ENCODE data around the gene KRT26. TPM values are rescaled to one million over a fixed set of nuclear protein-coding genes. Genes with fewer than 3 reads are reported as not detected.

KRT26 gene
- total and polyA plus RNA-seq, 2 of the 13 experiments (the other 11 are each of a cell fraction or from before 2014, with no cell fraction given), result not detected

DNA sequence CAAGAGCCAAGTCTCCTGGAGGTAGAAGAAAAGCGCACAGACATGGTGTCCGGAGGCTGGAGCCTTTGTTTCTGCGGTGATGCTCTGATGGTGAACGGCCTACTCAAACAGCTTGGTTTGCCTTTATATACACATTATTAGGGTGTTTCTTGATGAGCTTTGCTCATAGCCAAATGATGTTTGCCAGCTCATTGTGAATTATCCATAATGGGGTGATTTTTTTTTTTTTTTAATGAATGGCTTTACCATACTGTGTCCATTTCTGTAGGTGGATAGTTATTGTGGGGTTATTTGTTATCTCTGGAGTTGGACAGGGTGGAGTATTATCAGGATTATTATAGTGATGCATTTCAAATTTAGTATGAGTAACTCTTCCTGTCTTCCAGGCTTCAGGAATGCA is 10.4 kb upstream of the KRT26 start, which contains the start of gene KRT27:
TSS of gene KRT27 (minus strand) at position 101 of the 400 bp plus-strand sequence. CDS start at position 44, 57 bp downstream.
- H3K4me1 ChIP-seq (ENCODE audit: insufficient read depth, low read length), result 0 out of 2 replicates have a peak, but pooled peaks cover 8% of the 10 kb centered on the region
- H3K27ac ChIP-seq (ENCODE audit: extremely low read length, insufficient read depth, low read length), result no peak within 1 kb of the TSS
- POLR2A ChIA-PET, result no interaction called here
- TF ChIP-seq HNRNPLL (IDR thresholded peaks at IDR 0.05; ENCODE audit: low read depth, low read length, poor library complexity, severe bottlenecking), result no peak
- TF ChIP-seq, protein P1, sequence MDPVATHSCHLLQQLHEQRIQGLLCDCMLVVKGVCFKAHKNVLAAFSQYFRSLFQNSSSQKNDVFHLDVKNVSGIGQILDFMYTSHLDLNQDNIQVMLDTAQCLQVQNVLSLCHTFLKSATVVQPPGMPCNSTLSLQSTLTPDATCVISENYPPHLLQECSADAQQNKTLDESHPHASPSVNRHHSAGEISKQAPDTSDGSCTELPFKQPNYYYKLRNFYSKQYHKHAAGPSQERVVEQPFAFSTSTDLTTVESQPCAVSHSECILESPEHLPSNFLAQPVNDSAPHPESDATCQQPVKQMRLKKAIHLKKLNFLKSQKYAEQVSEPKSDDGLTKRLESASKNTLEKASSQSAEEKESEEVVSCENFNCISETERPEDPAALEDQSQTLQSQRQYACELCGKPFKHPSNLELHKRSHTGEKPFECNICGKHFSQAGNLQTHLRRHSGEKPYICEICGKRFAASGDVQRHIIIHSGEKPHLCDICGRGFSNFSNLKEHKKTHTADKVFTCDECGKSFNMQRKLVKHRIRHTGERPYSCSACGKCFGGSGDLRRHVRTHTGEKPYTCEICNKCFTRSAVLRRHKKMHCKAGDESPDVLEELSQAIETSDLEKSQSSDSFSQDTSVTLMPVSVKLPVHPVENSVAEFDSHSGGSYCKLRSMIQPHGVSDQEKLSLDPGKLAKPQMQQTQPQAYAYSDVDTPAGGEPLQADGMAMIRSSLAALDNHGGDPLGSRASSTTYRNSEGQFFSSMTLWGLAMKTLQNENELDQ (CRISPR knock-in tag; IDR thresholded peaks at IDR 0.05; ENCODE audit: borderline replicate concordance), result no peak
- no peaks in the 10 kb centered on the region for H3K36me3 ChIP-seq (replicated peaks in 1 of 2; ENCODE audit: control insufficient read depth in 1 of 2, insufficient read depth in 2 of 2, low read length in 2 of 2)
- H3K79me2 ChIP-seq (ENCODE audit: insufficient read depth, low read length), result no peaks in the 10 kb centered on the region
- 71% methylated on average over 4 of the region's 4 CpGs for WGBS (ENCODE audit: low lambda C conversion rate)
- H3K27me3 ChIP-seq (ENCODE audit: control insufficient read depth in 1 of 2, insufficient read depth in 2 of 2, low read length in 2 of 2), result peaks cover 0 to 46% of the 10 kb centered on the region in 2 experiments; a peak in 3 of 5 replicates
- CTCF ChIA-PET (ENCODE audit: low intra/inter-chr PET ratio, low total read pairs), result no interaction called here
- BruUV-seq (replicated peaks), result no TSS peak
- intact Hi-C loops (cut with micrococcal nuclease; ENCODE audit: unreplicated experiment) (no loop called here), in situ Hi-C loops (cut with HindIII; ENCODE audit: extremely low pct_ligation_motif_present, low pct_unique_long_range_greater_than_20kb) (no loop called here)
- DNase-seq (ENCODE audit: low spot score) (no peak), ATAC-seq (no peak), FAIRE-seq (no peak)
- H3K9me3 ChIP-seq (ENCODE audit: low read length), result no peaks in the 10 kb centered on the region
- H3K9ac ChIP-seq (ENCODE audit: insufficient read depth, low read depth, low read length), result no peak within 1 kb of the TSS
- H2AFZ ChIP-seq (ENCODE audit: low read length), result no peak within 1 kb of the TSS
- H3K4me2 ChIP-seq (ENCODE audit: low read depth, low read length), result no peak within 1 kb of the TSS
- H4K20me1 ChIP-seq (ENCODE audit: insufficient read depth, low read length), result no peaks in the 10 kb centered on the region
- no peak within 1 kb of the TSS for H3K4me3 ChIP-seq (replicated peaks in 1 of 3; ENCODE audit: insufficient read depth in 1 of 3, low read depth in 2 of 3, low read length in 3 of 3)

DNA sequence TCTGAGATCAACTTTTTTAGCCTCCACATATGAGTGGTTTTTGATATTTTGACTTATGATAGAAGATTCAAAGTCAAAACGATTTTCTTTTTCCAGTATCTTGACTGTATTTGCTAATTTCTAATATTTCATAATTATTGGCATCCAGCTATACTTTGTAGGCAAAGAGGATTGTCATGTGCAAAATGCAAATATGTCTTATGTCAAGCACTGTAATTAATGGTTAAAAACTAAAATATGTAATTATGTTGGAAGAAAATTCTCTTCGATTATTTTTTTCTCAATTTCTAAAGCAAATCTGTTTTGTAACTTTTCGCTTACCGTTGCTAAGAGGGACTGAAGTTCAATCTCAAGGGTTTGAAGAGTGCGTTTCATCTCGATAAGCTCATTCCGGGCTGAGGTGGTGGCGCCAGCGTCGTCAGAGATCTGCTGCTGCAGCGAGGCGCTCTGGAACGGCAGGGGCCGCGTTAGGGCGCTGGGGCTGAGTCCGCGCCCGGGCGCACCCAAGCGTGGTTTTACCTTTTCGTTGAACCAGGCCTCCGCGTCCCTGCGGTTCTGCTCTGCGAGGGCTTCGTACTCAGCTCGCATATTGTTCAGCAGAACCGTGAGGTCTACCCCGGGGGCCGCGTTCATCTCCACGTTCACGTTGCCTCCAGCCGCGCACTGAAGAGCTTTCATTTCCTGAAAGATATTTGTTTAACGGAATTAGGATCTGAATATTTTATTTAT is 7.3 kb upstream of the KRT26 start:
- CTCF ChIA-PET (ENCODE audit: low intra/inter-chr PET ratio, low total read pairs), result no interaction called here
- 5% methylated on average over 34 of the region's 37 CpGs for WGBS (ENCODE audit: low lambda C conversion rate)
- no peak overlapping the region for H3K27ac ChIP-seq (ENCODE audit: extremely low read length, insufficient read depth, low read length)
- intact Hi-C loops (cut with micrococcal nuclease; ENCODE audit: unreplicated experiment) (no loop called here), in situ Hi-C loops (cut with HindIII; ENCODE audit: extremely low pct_ligation_motif_present, low pct_unique_long_range_greater_than_20kb) (no loop called here)
- no peaks in the 10 kb centered on the region for H4K20me1 ChIP-seq (ENCODE audit: insufficient read depth, low read length)
- no peak overlapping the region for H3K9ac ChIP-seq (ENCODE audit: insufficient read depth, low read depth, low read length)
- BruUV-seq (replicated peaks), result no TSS peak
- 0 out of 2 replicates have a peak, but pooled peaks cover 8% of the 10 kb centered on the region for H3K4me1 ChIP-seq (ENCODE audit: insufficient read depth, low read length)
- POLR2A ChIA-PET, result no interaction called here
- H3K4me2 ChIP-seq (ENCODE audit: low read depth, low read length), result peak overlapping the region; percentile 65
- H3K27me3 ChIP-seq (ENCODE audit: control insufficient read depth in 1 of 2, insufficient read depth in 2 of 2, low read length in 2 of 2), result peaks cover 0 to 39% of the 10 kb centered on the region in 2 experiments; a peak in 3 of 5 replicates
- no peaks in the 10 kb centered on the region for H3K36me3 ChIP-seq (replicated peaks in 1 of 2; ENCODE audit: control insufficient read depth in 1 of 2, insufficient read depth in 2 of 2, low read length in 2 of 2)
- no peaks in the 10 kb centered on the region for H3K79me2 ChIP-seq (ENCODE audit: insufficient read depth, low read length)
- H3K9me3 ChIP-seq (ENCODE audit: low read length), result no peaks in the 10 kb centered on the region
- H2AFZ ChIP-seq (ENCODE audit: low read length), result no peak overlapping the region
- H3K4me3 ChIP-seq (replicated peaks in 1 of 3; ENCODE audit: insufficient read depth in 1 of 3, low read depth in 2 of 3, low read length in 3 of 3), result peak overlapping the region in 2 of 3 experiments; percentile 28 to 60; a peak in 4 of 6 replicates
- ATAC-seq, result peak; percentile 92
- peak; percentile 18 for DNase-seq (ENCODE audit: low spot score)
- FAIRE-seq, result no peak
- no peak for TF ChIP-seq ZNF296 (CRISPR knock-in tag; conservative IDR thresholded peaks at IDR 0.05)
- TF ChIP-seq MTF2 (CRISPR knock-in tag; IDR thresholded peaks at IDR 0.05; ENCODE audit: borderline replicate concordance), result 0 out of 2 replicates have a peak, but pooled peaks have one; percentile 63
- 0 out of 2 replicates have a peak, but pooled peaks have one; percentile 26 for TF ChIP-seq MTA1 (CRISPR knock-in tag; IDR thresholded peaks at IDR 0.05; ENCODE audit: borderline replicate concordance)
- TF ChIP-seq ZSCAN31 (CRISPR knock-in tag; IDR thresholded peaks at IDR 0.05; ENCODE audit: low read depth), result no peak
- TF ChIP-seq ZNF883 (CRISPR knock-in tag; IDR thresholded peaks at IDR 0.05; ENCODE audit: not compliant biosample characterization), result peak; percentile 27
- TF ChIP-seq ZNF383 (CRISPR knock-in tag; IDR thresholded peaks at IDR 0.05; ENCODE audit: borderline replicate concordance), result no peak
- peak; percentile 46; the same call in 1 of the 2 replicates for TF ChIP-seq SALL1 (CRISPR knock-in tag; IDR thresholded peaks at IDR 0.05)
- TF ChIP-seq MIER2 (CRISPR knock-in tag; IDR thresholded peaks at IDR 0.05), result no peak
- no peak for TF ChIP-seq ZNF263 (CRISPR knock-in tag; IDR thresholded peaks at IDR 0.05)
- TF ChIP-seq, protein P2, sequence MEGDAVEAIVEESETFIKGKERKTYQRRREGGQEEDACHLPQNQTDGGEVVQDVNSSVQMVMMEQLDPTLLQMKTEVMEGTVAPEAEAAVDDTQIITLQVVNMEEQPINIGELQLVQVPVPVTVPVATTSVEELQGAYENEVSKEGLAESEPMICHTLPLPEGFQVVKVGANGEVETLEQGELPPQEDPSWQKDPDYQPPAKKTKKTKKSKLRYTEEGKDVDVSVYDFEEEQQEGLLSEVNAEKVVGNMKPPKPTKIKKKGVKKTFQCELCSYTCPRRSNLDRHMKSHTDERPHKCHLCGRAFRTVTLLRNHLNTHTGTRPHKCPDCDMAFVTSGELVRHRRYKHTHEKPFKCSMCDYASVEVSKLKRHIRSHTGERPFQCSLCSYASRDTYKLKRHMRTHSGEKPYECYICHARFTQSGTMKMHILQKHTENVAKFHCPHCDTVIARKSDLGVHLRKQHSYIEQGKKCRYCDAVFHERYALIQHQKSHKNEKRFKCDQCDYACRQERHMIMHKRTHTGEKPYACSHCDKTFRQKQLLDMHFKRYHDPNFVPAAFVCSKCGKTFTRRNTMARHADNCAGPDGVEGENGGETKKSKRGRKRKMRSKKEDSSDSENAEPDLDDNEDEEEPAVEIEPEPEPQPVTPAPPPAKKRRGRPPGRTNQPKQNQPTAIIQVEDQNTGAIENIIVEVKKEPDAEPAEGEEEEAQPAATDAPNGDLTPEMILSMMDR (CRISPR knock-in tag; IDR thresholded peaks at IDR 0.05), result peak; percentile 35
- TF ChIP-seq GATAD2A (CRISPR knock-in tag; IDR thresholded peaks at IDR 0.05), result 0 out of 2 replicates have a peak, but pooled peaks have one; percentile 16
- TF ChIP-seq ZKSCAN5 (CRISPR knock-in tag; IDR thresholded peaks at IDR 0.05), result no peak
